ENCODE data around the gene MOGAT2.

- TF ChIP-seq CTCF (IDR thresholded peaks at IDR 0.05; ENCODE audit: insufficient read depth, low read depth, low read length) (no peak), EZH2 (IDR thresholded peaks at IDR 0.05; ENCODE audit: insufficient read depth, low read length) (no peak)
Measured at GRCh38 chr11:75770102-75770501, 52.5 kb downstream of the MOGAT2 start.

Measured in astrocyte (in vitro differentiated cells and primary cell).